Mesenchymal stem cell (in vitro differentiated cells and primary cell): Measurements from ENCODE around the gene EP400. TPM values are rescaled to one million over a fixed set of nuclear protein-coding genes. Genes with fewer than 3 reads are reported as not detected.

ENCODE experiments used
- DNase-seq: peaks from one replicate; pipeline ENCODE4 v3.0.0-alpha.2; 2013
- H2AFZ ChIP-seq: one replicate; pipeline ENCODE4 v1.6.1; 2013; ENCODE audit warnings: low read depth, mild to moderate bottlenecking, control low read depth, inconsistent platforms, low read length, moderate library complexity
- H2AK5ac ChIP-seq: 2 replicates; pipeline ENCODE4 v1.6.1; 2013; ENCODE audit warnings: low read length, moderate library complexity, mild to moderate bottlenecking, inconsistent platforms; ENCODE audit not compliant: severe bottlenecking
- H2BK120ac ChIP-seq: one replicate; pipeline ENCODE4 v1.6.1; 2013; ENCODE audit warnings: low read depth, mild to moderate bottlenecking, inconsistent platforms, low read length, moderate library complexity
- H2BK12ac ChIP-seq, 2 experiments: one replicate each; pipeline ENCODE4 v1.6.1; 2013; ENCODE audit warnings: inconsistent platforms in 2 of 2, low read length in 2 of 2, mild to moderate bottlenecking in 2 of 2, moderate library complexity in 2 of 2, control low read depth in 1 of 2
- H2BK15ac ChIP-seq: one replicate; pipeline ENCODE4 v1.6.1; 2013; ENCODE audit warnings: mild to moderate bottlenecking, low read depth, inconsistent platforms; ENCODE audit not compliant: poor library complexity, severe bottlenecking
- H2BK5ac ChIP-seq: 2 replicates; pipeline ENCODE4 v1.6.1; 2013; ENCODE audit warnings: low read depth, mild to moderate bottlenecking, low read length, control low read depth, inconsistent platforms; ENCODE audit not compliant: poor library complexity, severe bottlenecking
- H3K14ac ChIP-seq, 2 experiments: one replicate each; pipeline ENCODE4 v1.6.1; 2013; ENCODE audit warnings: inconsistent platforms in 2 of 2, low read length in 2 of 2, control low read depth in 1 of 2, mild to moderate bottlenecking in 1 of 2, moderate library complexity in 1 of 2
- H3K18ac ChIP-seq, 2 experiments: one replicate each; pipeline ENCODE4 v1.6.1; 2013; ENCODE audit warnings: inconsistent platforms in 2 of 2, low read length in 2 of 2, control low read depth in 1 of 2, low read depth in 1 of 2, mild to moderate bottlenecking in 1 of 2
- H3K23ac ChIP-seq, 2 experiments: one replicate each; pipeline ENCODE4 v1.6.1; 2013; ENCODE audit warnings: inconsistent platforms in 2 of 2, low read length in 2 of 2, mild to moderate bottlenecking in 2 of 2, moderate library complexity in 2 of 2, control low read depth in 1 of 2
- H3K27ac ChIP-seq: 2 replicates; pipeline ENCODE4 v1.5.1; 2013; ENCODE audit warnings: mild to moderate bottlenecking, moderate library complexity, low read length, control low read depth, inconsistent platforms; ENCODE audit not compliant: poor library complexity, severe bottlenecking
- H3K27me3 ChIP-seq, 2 experiments: 2 replicates each; pipeline versions ENCODE4 v1.6.1 to v1.7.0; 2013; ENCODE audit warnings: low read length in 2 of 2, mild to moderate bottlenecking in 2 of 2, moderate library complexity in 2 of 2, control low read depth in 1 of 2, inconsistent platforms in 1 of 2; ENCODE audit not compliant: control insufficient read depth in 1 of 2, insufficient read depth in 1 of 2
- H3K36me3 ChIP-seq, 2 experiments: 2 replicates each; pipeline versions ENCODE4 v1.6.1 to v1.7.0; 2013; ENCODE audit warnings: low read length in 2 of 2, control low read depth in 1 of 2, inconsistent platforms in 1 of 2, low read depth in 1 of 2, mild to moderate bottlenecking in 1 of 2; ENCODE audit not compliant: insufficient read depth in 2 of 2, control insufficient read depth in 1 of 2
- H3K4ac ChIP-seq, 2 experiments: one replicate each; pipeline ENCODE4 v1.6.1; 2013; ENCODE audit warnings: inconsistent platforms in 2 of 2, low read length in 2 of 2, mild to moderate bottlenecking in 2 of 2, moderate library complexity in 2 of 2, control low read depth in 1 of 2, low read depth in 1 of 2
- H3K4me1 ChIP-seq: 2 replicates; pipeline ENCODE4 v1.6.1; 2013; ENCODE audit warnings: low read depth, low read length, control low read depth; ENCODE audit not compliant: control insufficient read depth, insufficient read depth
- H3K4me2 ChIP-seq: 2 replicates; pipeline ENCODE4 v1.6.1; 2013; ENCODE audit warnings: low read length, mild to moderate bottlenecking, inconsistent platforms; ENCODE audit not compliant: poor library complexity, severe bottlenecking
- H3K4me3 ChIP-seq, 2 experiments: 2 replicates each; pipeline versions ENCODE4 v1.5.1 to v1.7.0; 2013; ENCODE audit warnings: low read length in 2 of 2, mild to moderate bottlenecking in 2 of 2, control low read depth in 1 of 2, low read depth in 1 of 2; ENCODE audit not compliant: insufficient read depth in 1 of 2
- H3K79me1 ChIP-seq: replicated peaks from 2 replicates; pipeline ENCODE4 v1.6.1; 2013; ENCODE audit warnings: mild to moderate bottlenecking, control low read depth, low read length, inconsistent platforms; ENCODE audit not compliant: poor library complexity, severe bottlenecking
- H3K9ac ChIP-seq: 2 replicates; pipeline ENCODE4 v1.7.0; 2013; ENCODE audit warnings: mild to moderate bottlenecking, low read length, moderate library complexity
- H3K9me3 ChIP-seq: 2 replicates; pipeline ENCODE4 v1.7.0; 2013; ENCODE audit warnings: mild to moderate bottlenecking, low read length; ENCODE audit not compliant: control insufficient read depth
- H4K8ac ChIP-seq: one replicate; pipeline ENCODE4 v1.6.1; 2013; ENCODE audit warnings: inconsistent platforms, mild to moderate bottlenecking, low read length, moderate library complexity
- H4K91ac ChIP-seq: one replicate; pipeline ENCODE4 v1.6.1; 2013; ENCODE audit warnings: mild to moderate bottlenecking, low read length, inconsistent platforms
- WGBS: methylation state at CpG from one replicate; pipeline ENCODE4 v1.1.7; 2013; ENCODE audit warnings: mixed read lengths; 5-methylcytosine and 5-hydroxymethylcytosine counted together
- small RNA-seq: library from polyadenylated mRNA; stranded (forward); fragments of <200 nt; extraction: miRNeasy Mini kit (QIAGEN cat#:217004); gene quantifications from one replicate; pipeline ENCODE3, GENCODE V24; 2013; ENCODE audit warnings: low read depth

Gene EP400

GRCh38 chr12:132129007-132129406, 179.3 kb downstream of the EP400 start:
- Histone ChIP-seq H3K4ac (no peak overlapping the region), H3K36me3 (peaks cover 64 to 79% of the 10 kb centered on the region in 2 experiments), H2BK12ac (no peak overlapping the region), H3K18ac (no peak overlapping the region), H2AK5ac (no peak overlapping the region), H3K27me3 (no peaks in the 10 kb centered on the region), H3K27ac (no peak overlapping the region), H2BK5ac (no peak overlapping the region), H3K9me3 (peaks cover 6% of the 10 kb centered on the region), H3K4me1 (no peaks in the 10 kb centered on the region), H4K8ac (no peak overlapping the region), H4K91ac (no peak overlapping the region), H2AFZ (no peak overlapping the region), H3K23ac (no peak overlapping the region), H3K4me2 (no peak overlapping the region), H2BK120ac (no peak overlapping the region), H3K9ac (no peak overlapping the region), H3K79me1 (peaks cover 4% of the 10 kb centered on the region), H3K14ac (no peak overlapping the region), H3K4me3 (no peak overlapping the region), H2BK15ac (no peak overlapping the region)
- 94% methylated on average over 3 of the region's 3 CpGs for WGBS
- no peak for DNase-seq

DNA sequence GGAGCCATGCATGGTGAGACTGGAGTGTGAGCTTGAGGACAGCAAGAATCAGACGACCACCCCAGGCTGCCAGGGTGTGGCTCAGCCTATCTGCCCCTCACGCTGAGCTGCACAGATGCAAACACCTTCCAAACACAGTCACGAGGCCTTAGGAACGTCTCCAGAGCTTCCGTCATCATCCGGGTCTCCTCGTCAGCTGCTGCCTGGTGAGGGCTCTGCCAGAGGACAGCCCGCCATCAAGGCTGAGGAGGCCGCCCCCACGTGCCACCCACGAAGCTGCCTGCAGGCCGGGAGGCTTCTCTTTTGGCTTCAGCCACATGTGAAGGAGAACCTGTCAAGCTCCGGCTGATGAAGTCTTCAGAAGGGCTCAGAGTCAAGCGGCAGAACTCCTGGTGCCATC, 180.9 kb downstream of the EP400 start:
- Histone ChIP-seq H2AFZ (no peak overlapping the region), H3K27ac (no peak overlapping the region), H3K79me1 (peaks cover 2% of the 10 kb centered on the region), H2BK120ac (no peak overlapping the region), H3K4me2 (no peak overlapping the region), H4K8ac (no peak overlapping the region), H2BK15ac (no peak overlapping the region), H2BK12ac (no peak overlapping the region), H3K4me3 (no peak overlapping the region), H2BK5ac (no peak overlapping the region), H3K4ac (no peak overlapping the region), H2AK5ac (no peak overlapping the region), H3K4me1 (no peaks in the 10 kb centered on the region), H3K23ac (no peak overlapping the region), H3K9ac (no peak overlapping the region), H4K91ac (no peak overlapping the region), H3K27me3 (no peaks in the 10 kb centered on the region), H3K14ac (no peak overlapping the region), H3K18ac (no peak overlapping the region), H3K9me3 (peaks cover 6% of the 10 kb centered on the region), H3K36me3 (peaks cover 50 to 62% of the 10 kb centered on the region in 2 experiments)
- no peak for DNase-seq
- WGBS: 95% methylated on average over 14 of the region's 14 CpGs

Small RNAs within 50 kb of the gene (small RNA-seq; reads per million reads assigned to genes)
- not detected for gene AC131009.3
- gene AC137590.2: not detected
- 2.6 reads per million for gene SNORA49
